Smooth muscle cell (in vitro differentiated cells): ENCODE data around the gene ASCC1. TPM values are rescaled to one million over a fixed set of nuclear protein-coding genes. Genes with fewer than 3 reads are reported as not detected.

ENCODE experiments used
- DNase-seq: peaks from one replicate; lab custom pipeline; 2025; ENCODE audit not compliant: unreplicated experiment; lab: John Stamatoyannopoulos, UW
- H2AFZ ChIP-seq: fragments of 200-600 bp; sonication (generic); 2 replicates; pipeline ENCODE4 v1.6.0; 2016; ENCODE audit warnings: antibody characterized with exemption, low read depth, mild to moderate bottlenecking
- H3F3A ChIP-seq: fragments of 200-600 bp; sonication (generic); 2 replicates; pipeline ENCODE4 v1.6.0; 2017; ENCODE audit warnings: antibody characterized with exemption, low read depth
- H3K27ac ChIP-seq: fragments of 200-600 bp; sonication (generic); 2 replicates; pipeline ENCODE4 v1.5.1; 2016; ENCODE audit warnings: low read depth, mild to moderate bottlenecking
- H3K27me3 ChIP-seq: fragments of 200-600 bp; sonication (generic); 2 replicates; pipeline ENCODE4 v1.6.1; 2016; ENCODE audit warnings: low read depth, mild to moderate bottlenecking
- H3K36me3 ChIP-seq: fragments of 200-600 bp; sonication (generic); 2 replicates; pipeline ENCODE4 v1.5.1; 2016; ENCODE audit warnings: low read depth
- H3K4me1 ChIP-seq: fragments of 200-600 bp; sonication (generic); 2 replicates; pipeline ENCODE4 v1.5.1; 2016; ENCODE audit warnings: low read depth
- H3K4me2 ChIP-seq: fragments of 200-600 bp; sonication (generic); 2 replicates; pipeline ENCODE4 v1.6.0; 2016; ENCODE audit warnings: mild to moderate bottlenecking
- H3K4me3 ChIP-seq: fragments of 200-600 bp; sonication (generic); 2 replicates; pipeline ENCODE4 v1.5.1; 2016; ENCODE audit warnings: mild to moderate bottlenecking
- H3K79me2 ChIP-seq: fragments of 200-600 bp; sonication (generic); 2 replicates; pipeline ENCODE4 v1.6.0; 2016; ENCODE audit warnings: low read depth, mild to moderate bottlenecking
- H3K9ac ChIP-seq: fragments of 200-600 bp; sonication (generic); 2 replicates; pipeline ENCODE4 v1.6.0; 2016; ENCODE audit warnings: low read depth
- H3K9me3 ChIP-seq: fragments of 200-600 bp; sonication (generic); replicated peaks from 2 replicates; pipeline ENCODE4 v1.5.1; 2016; ENCODE audit warnings: low read depth
- H4K20me1 ChIP-seq: fragments of 200-600 bp; sonication (generic); 2 replicates; pipeline ENCODE4 v1.6.0; 2016; ENCODE audit warnings: low read depth
- CTCF ChIP-seq: fragments of 200-600 bp; sonication (generic); IDR thresholded peaks from 2 replicates; pipeline ENCODE4 v1.5.1; 2017; ENCODE audit warnings: borderline replicate concordance, mild to moderate bottlenecking, antibody characterized with exemption; ENCODE audit not compliant: insufficient read depth, poor library complexity, severe bottlenecking
- whole genome bisulfite sequencing: methylation state at CpG from one replicate; pipeline ENCODE4 v1.1.7; 2016; ENCODE audit warnings: low lambda C conversion rate; 5-methylcytosine and 5-hydroxymethylcytosine counted together
- polyA plus RNA-seq: library from polyadenylated mRNA; unstranded; fragments of >200 nt; fragmentation: Nextera tagmentation; extraction: Ambion mirVana; gene quantifications from 2 replicates; pipeline ENCODE4 v1.2.1, GENCODE V29; 2016
- total RNA-seq: library from RNA; depleted of rRNA; stranded (reverse); fragments of >200 nt; gene quantifications from 2 replicates; pipeline ENCODE4 v1.2.3, GENCODE V29; 2014

The ASCC1 gene
- total and polyA plus RNA-seq, 2 experiments from 2014 or later: 24.0 to 28.1 TPM

- no peaks in the 10 kb centered on the region for H3K9me3 ChIP-seq
- H3K4me3 ChIP-seq: no peak overlapping the region
- WGBS: 72% methylated on average over 7 of the region's 7 CpGs
- H3K27me3 ChIP-seq: no peaks in the 10 kb centered on the region
- H2AFZ ChIP-seq: no peak overlapping the region
- peak overlapping the region; percentile 54 for H3K4me2 ChIP-seq
- H3K27ac ChIP-seq: peak overlapping the region; percentile 67
- no peak overlapping the region for H3K9ac ChIP-seq
- peaks cover 5% of the 10 kb centered on the region for H3K36me3 ChIP-seq
- DNase-seq: no peak
- no peaks in the 10 kb centered on the region for H4K20me1 ChIP-seq
- no peak for TF ChIP-seq CTCF
- H3K4me1 ChIP-seq: no peaks in the 10 kb centered on the region
- no peaks in the 10 kb centered on the region for H3F3A ChIP-seq
- no peaks in the 10 kb centered on the region for H3K79me2 ChIP-seq
Measured at GRCh38 chr10:72186258-72186981, 29.7 kb downstream of the ASCC1 start.

- Histone ChIP-seq H3K9me3 (no peaks in the 10 kb centered on the region), H3K4me3 (no peak overlapping the region), H3K4me2 (no peak overlapping the region), H3K27ac (no peak overlapping the region), H3K9ac (no peak overlapping the region), H3K4me1 (no peaks in the 10 kb centered on the region), H3F3A (no peaks in the 10 kb centered on the region), H3K36me3 (peaks cover 5% of the 10 kb centered on the region), H3K27me3 (no peaks in the 10 kb centered on the region), H3K79me2 (no peaks in the 10 kb centered on the region), H4K20me1 (no peaks in the 10 kb centered on the region), H2AFZ (no peak overlapping the region)
- WGBS: 95% methylated on average over 2 of the region's 2 CpGs
- no peak for DNase-seq
- no peak for TF ChIP-seq CTCF
Measured at GRCh38 chr10:72184156-72184555, 31.9 kb downstream of the ASCC1 start.

- TF ChIP-seq CTCF: no peak
Measured at GRCh38 chr10:72177454-72177853, 38.6 kb downstream of the ASCC1 start.

GRCh38 chr10:72176701-72177100 lies 39.4 kb downstream of the ASCC1 start:
- H3K36me3 ChIP-seq: no peaks in the 10 kb centered on the region
- H3K4me2 ChIP-seq: no peak overlapping the region

More at GRCh38 chr10:72177454-72177853, 38.6 kb downstream of the ASCC1 start:
- H3K27me3 ChIP-seq: no peaks in the 10 kb centered on the region
- 90% methylated on average over 2 of the region's 2 CpGs for WGBS
- no peaks in the 10 kb centered on the region for H3K4me1 ChIP-seq
- H3K9ac ChIP-seq: no peak overlapping the region
- H3F3A ChIP-seq: no peaks in the 10 kb centered on the region
- no peak overlapping the region for H3K4me2 ChIP-seq
- no peaks in the 10 kb centered on the region for H3K79me2 ChIP-seq
- H3K9me3 ChIP-seq: no peaks in the 10 kb centered on the region
- H2AFZ ChIP-seq: no peak overlapping the region
- H4K20me1 ChIP-seq: no peaks in the 10 kb centered on the region
- H3K27ac ChIP-seq: no peak overlapping the region
- H3K4me3 ChIP-seq: no peak overlapping the region
- no peaks in the 10 kb centered on the region for H3K36me3 ChIP-seq
- no peak for DNase-seq

More at GRCh38 chr10:72176701-72177100, 39.4 kb downstream of the ASCC1 start:
- Histone ChIP-seq H3K9ac (no peak overlapping the region), H4K20me1 (no peaks in the 10 kb centered on the region), H3K27ac (no peak overlapping the region), H3F3A (no peaks in the 10 kb centered on the region), H2AFZ (no peak overlapping the region), H3K27me3 (no peaks in the 10 kb centered on the region), H3K9me3 (no peaks in the 10 kb centered on the region), H3K4me1 (no peaks in the 10 kb centered on the region), H3K79me2 (no peaks in the 10 kb centered on the region), H3K4me3 (no peak overlapping the region)
- no peak for TF ChIP-seq CTCF
- no peak for DNase-seq
- 93% methylated on average over 2 of the region's 2 CpGs for WGBS
